Ecto neural progenitor cell (in vitro differentiated cells): ENCODE results near the gene GRK3.
"Not testable (repeated sequence)": the region's sequence is repeated elsewhere in the genome, so short reads cannot be mapped to it uniquely, and the experiment has no call there.

Experiments
- DNase-seq: peaks from one replicate; pipeline ENCODE4 v3.0.0-alpha.2; 2018; ENCODE audit warnings: low spot score

Gene GRK3

DNA sequence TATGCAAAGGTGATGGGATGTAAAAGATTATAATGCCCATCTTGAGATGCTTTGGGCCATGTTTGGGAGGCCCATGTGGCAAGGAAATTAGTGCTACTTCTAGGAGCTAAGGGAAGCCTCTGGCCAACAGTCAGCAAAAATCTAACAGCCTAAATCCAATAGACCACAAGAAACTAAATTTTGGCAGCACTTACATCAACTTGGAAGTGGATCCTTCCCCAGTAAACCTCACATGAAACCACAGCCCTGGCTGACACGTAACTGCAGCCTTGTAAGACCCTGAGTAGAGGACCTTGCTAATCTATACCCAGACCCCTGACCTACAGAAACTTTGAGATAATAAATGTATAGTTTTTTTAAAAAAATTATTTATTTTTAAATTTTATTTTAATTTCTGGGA lies 13.1 kb upstream of the GRK3 start:
- no peak for DNase-seq

DNA sequence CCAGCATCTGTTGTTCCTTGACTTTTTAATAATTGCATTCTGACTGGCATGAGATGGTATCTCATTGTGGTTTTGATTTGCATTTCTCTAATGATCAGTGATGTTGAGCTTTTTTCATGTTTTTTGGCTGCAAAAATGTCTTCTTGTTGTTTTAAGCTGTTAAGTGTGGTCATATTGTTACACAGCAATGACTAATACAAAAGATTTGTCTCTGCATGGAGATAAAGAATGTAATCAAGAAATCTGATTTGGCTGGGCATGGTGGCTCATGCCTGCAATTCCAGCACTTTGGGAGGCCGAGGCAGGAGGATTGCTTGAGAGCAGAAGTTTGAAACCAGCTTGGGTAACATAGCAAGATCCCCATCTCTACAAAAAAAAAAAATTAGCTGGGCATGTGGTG lies 12.1 kb upstream of the GRK3 start:
- DNase-seq, result not testable (repeated sequence)

DNA sequence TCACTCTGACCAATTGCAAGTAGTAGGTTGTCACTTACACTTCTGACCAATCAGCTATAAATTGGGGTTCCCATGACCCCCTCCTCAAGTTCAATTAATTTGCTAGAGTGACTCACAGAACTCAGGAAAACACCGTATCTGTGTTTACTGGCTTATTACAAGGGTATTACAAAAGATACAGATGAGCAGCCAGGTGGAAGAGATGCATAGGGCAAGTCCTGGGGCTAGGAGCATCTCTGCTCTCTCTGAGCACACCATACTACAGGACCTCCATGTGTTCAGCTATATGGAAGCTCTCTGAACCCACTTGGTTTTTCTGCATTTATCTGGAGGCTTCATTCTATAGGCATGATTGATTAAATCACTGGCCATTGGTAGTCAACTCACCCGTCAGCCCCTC lies 11.3 kb upstream of the GRK3 start:
- DNase-seq, result no peak

DNA sequence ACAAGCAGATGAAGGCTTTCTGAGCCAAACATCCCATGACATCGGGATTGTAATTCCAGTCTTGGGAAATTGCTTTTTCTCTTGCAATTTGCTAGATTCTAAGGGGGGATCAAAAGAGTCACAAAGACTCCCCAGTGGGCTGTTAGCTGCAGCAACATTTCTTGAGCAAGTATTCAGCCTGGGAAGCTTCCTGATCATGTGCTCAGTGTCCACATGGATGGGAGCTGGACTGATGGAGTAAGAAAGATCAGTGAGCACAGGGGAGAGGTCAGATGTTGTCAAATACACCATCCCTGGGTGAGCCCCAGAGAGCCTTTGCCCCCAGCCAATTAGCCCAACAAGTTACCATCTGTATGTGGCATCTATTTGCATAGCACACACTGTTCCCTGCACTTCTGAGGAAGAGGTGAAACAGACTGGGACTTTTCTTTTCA lies 10.2 kb upstream of the GRK3 start:
- no peak for DNase-seq

DNA sequence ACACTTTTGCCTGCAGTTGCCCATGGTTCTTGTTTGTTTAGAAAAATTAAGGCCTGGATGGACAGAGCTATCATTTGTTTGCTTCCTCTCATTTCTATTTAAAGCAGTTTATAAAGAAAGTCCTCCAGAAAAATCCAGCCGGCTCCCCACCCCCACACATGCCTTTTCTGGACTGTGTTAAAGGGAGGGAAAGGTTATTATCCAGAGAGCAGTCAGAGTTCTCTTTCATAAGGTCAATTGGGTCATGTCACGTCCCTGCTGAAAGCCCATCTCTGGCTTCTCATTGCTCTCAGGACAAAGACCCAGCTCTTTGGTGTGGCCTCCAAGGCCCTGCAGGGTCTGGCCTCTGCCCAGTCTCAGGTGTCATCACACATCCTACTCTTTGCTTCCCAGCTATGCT lies 9.8 kb upstream of the GRK3 start:
- no peak for DNase-seq

DNA sequence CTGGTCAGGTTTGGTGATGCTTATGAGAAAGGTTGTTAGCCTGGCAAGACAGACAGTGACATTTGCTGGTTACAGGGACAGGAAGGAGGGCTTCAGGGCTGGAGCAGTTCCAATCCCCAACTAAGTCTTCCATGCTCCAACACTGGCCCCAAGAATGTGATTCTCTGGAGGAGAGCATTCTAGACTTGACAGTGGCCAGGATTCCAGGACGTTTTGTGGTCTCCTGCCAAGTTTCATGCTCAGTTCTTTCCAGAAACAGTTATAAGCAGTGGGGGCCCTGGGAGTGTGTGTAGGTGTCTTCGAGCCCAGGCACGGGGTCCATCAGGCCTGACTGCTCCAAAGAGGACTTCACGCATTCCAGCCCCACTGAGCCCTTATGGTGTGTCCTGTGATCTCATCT lies 8.9 kb upstream of the GRK3 start:
- DNase-seq, result no peak

DNA sequence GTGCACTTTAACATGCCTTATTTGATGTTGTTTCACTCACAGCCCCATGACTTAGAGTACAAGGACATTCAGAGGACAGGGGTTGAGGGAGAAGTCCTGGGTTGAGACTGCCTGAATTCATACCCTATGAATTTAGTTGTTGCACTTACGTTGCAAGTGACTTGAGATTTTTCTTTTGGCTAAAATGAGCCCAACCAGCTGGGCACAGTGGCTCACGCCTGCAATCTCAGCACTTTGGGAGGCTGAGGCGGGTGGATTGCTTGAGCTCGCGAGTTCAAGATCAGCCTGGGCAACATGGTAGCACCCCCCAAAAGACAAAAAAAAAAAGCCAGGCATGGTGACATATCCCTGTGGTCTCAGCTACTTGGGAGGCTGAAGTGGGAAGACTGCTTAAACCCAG lies 7.3 kb upstream of the GRK3 start:
- no peak for DNase-seq

DNA sequence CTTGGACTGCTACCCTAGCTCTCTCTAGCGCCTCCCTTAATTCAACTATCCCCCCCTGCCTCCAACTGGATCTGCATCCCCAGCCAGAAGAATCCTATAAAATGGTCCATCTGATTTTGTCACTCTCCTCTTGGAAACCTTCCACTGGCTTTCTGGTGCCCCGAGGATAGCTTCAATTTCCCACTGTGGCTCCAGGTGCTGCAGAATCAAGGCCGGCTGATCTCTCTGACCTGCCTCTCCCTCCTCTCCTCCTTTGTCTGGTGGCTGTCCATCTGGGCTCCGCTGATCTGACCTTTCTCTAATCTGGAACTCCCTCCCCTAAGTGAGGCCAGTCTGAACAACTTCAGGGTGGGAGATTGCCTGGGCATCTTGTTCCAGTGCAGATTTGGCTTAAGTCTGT lies 6.1 kb upstream of the GRK3 start:
- DNase-seq, result no peak

DNA sequence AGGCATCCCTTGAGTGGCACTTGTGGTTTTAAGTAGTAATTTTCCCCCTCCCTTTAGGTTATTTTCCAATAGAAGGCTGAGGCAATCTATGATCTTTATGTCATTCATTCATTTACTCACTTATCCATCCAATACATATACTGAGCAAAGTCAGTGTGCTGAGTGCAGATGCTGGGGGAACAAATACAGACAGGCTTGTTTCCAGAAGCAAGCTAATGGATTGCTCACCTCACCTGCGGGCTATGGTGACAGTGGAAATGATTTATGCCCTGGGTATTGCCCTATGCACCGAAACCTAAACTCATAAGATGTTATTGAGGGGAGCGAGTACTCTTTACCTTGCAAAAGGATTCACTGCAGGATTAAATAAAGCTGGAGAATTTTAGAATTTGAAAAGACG lies 4.6 kb upstream of the GRK3 start:
- DNase-seq, result not testable (repeated sequence)

DNA sequence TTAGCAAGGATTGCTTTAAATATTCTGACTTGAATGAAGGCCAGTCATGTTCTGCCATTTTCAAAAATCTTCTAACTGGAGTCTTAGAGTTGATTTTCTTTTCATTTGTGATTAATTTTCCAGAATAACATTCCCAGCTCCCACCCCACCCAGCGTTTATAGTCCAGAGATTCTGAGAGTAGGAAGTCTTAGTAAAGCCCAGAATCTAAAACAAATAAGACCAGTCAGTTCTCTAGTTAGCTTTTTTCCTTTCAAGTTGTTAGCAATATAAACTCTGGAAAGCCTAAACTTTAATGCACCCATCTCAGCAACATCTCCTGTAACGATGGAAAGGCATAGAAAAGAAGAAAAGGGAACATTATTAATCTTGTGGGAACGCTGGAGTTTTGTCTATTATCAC lies 3.3 kb upstream of the GRK3 start:
- not testable (repeated sequence) for DNase-seq

DNA sequence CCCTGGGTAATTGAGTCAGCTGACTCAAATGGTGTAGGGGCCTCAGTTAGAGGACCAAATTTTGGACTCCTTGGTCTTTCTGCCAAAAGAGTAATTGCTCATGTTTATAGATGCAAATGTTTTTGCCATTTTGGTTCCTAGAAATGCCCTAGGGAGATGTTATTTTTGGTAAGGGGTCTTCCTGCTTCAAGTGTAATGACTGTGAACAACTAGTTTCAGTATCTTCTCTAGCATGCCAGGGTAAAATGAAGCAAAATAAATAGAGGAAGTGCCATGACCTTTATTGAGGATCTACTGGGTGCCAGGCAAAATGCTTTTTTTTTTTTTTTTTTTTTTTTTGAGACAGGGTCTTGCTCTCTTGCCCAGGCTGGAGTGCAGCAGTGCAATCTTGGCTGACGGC lies 2.5 kb upstream of the GRK3 start:
- not testable (repeated sequence) for DNase-seq

DNA sequence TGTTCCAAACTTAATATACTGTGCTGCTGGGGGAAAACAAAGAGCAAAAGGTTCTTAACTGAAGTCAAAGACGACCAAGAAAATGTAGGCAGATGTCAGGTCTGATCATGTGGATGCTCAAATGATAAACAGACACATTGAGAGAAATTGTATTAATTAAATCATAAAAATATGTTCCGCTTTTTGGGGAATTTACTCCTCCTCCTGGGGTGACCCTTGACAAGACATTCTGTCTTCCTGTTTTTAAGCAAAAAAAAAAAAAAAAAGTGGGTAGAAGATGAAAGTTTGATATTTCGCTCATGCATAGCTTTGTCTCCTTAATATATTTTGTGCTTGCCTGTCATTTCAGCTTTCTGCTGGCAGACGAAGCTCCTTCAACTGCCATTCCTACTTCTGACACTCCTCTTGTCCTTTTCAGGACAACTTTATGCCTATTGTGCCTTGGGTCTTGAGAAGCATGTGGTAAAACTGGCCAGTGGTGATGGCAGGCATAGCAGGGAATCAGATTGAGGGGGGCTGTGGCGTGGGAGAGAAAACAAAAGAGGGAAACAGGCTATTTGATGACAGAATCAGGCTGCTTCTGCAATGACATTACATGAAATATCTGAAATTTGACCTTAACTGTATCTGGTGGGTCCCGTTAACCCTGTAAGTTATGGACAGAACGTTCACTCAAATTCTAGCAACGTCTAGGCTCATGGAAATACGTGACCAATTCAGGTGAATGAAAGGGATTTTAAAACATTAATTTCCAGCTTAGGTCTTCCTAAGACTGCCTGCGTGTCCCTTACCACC lies 1.3 kb upstream of the GRK3 start:
- not testable (repeated sequence) for DNase-seq

DNA sequence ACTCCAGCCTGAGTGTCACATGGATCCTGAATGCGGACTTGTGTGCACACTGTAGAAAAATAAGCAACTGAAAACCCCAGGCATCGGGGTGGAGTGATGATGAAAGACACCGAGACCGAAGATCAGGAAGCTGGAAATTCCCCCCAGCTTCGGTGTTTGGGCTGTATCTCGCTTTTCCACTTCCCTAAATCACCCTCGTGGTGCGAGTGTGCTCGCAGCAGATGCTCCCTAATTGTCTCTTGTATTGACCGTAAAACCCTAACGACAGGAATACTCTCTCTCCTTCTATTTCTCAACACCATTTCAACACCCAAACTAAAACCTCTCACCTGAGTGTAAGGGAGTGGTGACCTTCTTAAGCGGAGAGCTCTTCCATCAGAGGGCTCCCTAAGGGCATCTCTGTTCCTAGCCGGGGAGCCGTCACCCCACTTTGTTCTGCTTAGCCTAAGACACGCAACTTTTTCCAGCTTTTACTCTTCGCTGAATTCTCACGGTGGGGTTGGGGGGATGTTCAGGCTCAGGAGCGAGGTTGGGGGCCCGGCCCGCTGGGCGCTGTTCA lies 635 bp upstream of the GRK3 start:
- DNase-seq, result no peak

DNA sequence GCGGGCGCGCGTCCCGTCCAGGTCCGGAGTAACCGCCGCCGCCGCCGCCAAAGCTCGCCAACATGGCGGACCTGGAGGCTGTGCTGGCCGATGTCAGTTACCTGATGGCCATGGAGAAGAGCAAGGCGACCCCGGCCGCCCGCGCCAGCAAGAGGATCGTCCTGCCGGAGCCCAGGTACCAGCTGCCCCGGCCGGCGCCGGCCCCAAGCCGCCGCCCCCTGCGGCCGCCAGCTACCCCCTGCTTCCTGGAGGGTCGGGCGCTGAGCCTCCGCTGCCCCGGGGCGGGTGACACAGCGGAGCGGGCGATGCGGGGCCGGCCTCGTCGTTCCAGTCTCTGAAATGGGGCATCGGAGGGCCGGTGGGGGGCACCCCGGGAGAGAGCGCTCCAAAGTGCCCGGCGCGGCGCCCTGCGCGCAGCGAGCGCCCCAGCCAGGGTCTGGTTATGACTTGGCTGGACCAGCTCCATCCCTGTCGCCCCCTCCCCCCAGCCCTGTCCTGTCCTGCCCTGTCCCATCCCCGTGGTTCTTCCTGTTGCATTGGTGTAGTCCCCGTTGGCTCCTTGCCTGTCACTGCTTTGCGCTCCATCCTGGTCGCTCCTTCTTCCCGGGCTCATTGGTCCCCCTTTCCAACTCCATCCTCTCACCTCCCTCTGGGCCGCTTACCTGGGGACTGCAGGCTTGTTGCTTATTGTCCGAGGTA lies 653 bp downstream of the GRK3 start:
- peak; percentile 75 for DNase-seq

DNA sequence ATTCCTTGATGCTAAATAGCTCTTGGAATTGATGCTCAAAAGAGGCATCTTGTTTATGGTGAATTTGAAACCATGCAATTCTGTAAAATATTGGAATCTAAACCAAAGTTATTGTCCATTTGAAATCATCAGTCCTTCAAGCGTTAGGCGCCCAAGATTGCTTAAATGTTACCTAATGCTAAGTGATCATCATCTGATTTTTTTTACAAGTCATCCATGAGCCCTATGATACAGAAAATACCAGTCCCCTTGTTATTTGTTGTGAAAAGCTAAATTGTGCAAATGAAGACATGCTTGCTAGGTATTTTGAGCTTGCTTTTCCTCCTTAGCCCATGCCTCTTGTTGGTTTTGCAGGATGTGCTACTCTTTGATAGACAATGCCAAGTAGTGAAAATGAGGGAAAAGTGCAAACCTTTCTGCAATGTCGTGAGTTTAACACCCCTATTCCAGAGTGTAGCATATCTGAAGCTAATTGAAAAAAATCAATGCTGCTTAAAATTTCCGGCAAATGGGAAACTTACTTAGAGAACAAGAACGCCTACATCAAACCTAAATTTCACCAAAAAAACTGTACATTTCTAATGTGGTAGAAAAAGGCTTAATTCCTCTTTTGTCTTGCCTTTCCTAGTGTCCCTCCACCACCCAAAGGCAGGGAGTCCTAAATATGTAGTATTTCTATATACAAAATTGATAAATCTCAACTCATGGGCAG lies 1.9 kb downstream of the GRK3 start:
- DNase-seq, result no peak

DNA sequence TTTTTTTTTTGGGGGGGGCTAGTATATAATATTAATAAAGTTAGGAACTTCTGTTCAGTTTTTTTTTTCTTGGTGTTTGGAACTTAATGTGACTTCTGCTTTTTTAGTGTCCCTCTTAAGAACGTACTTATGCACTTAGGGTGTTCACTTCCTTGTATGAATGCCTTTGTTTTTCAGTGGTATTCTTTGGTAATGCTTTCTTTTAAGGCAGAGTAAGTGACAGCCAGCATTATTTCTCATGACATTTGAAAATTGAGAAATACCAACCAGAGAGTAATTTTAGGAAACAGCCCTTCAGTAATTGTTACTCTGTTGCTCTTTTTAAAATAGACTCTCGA lies 2.4 kb downstream of the GRK3 start:
- no peak for DNase-seq

DNA sequence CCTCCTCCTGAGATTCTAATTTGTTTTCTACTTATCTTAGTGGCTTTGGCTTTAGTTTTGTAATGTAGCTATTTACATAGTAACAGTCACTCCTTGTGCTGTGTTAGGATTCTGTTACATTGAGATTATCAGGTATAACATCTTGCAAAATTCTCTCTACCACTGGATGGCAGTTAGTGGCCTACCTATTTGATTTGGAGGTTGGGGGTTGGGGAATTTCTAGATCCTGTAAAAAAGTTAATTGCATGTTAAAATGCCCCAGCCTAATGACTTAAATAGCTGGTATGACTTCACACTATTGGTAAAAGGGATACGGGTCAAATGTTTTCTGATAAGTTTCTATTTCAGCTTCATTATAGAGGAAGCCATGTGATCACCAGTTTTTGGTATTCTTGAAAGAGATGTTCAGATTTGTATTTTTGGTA lies 2.8 kb downstream of the GRK3 start:
- no peak for DNase-seq

DNA sequence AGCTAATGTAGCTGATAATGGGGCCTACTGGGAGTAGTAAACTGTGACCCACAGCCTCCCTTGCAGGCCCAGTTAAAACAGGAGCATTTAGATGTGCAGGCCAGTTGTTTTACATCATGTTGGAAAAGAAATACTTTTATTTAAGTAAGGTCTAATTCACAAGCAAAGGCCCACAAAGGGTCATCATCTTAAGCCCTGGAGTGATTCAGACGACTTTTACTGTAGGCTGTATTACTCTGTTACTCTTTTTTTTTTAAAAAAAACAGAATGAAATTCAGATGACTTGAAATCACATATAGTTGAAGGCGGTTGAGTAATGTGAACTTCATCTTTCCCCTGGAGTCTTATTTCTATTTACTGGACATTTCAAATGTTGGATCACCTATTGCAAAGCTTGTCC lies 3.6 kb downstream of the GRK3 start:
- not testable (repeated sequence) for DNase-seq

DNA sequence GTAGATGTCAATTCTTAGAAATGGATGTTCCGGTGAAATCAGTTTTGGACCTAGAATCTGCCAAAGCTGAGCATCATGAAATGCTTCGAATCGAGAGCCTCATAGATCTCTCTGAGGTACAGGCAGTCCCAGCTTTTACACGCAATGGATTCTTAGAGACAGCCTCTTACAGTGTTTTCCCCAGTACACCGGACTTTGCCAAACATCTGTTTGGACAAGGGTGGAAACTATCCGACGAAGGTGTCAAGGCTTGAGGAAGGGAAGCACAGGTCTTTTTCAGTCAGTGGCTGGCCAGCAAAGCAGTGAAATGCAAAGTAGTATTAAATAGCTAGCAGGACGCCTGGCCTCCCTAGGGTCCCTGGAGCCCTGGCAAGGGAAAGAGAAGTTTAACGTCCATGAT lies 4.9 kb downstream of the GRK3 start:
- no peak for DNase-seq

DNA sequence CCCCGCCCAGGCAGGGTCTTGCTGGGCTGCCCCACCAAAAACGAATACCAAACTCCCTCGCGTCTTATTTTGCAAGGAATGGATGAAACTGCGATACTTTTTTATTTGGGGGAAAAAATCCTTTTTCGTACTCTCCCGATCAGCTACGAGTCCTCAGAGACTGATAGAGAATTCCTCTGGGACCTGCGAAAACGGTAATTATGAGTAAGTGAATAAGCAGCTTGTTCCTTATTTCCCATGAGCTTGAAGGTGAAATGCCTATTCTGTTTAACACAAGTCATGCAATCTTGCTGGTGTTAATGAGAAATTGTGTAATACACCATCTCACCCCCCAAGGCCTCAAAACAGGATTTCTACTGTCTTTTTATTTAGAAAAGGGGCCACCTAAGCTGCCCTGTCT lies 5.5 kb downstream of the GRK3 start:
- no peak for DNase-seq

DNA sequence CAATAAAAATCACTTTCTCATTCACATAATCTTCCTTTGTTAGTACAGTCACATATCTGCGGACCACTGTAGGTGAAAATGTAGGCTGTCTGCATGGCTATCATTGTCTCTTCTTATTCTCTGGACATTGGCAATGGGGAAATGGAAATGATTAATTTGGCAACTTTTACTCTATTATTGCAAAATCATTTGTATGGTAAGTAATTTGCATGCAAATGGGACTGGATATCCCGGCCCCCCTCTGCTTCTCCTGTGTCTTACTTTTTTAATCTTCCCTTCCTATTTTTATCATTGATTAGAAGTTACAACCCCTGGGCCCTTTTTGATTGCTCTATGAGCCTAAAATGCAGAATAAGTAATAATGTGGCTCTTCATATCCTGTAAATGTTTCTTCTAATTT lies 6.0 kb downstream of the GRK3 start:
- no peak for DNase-seq

DNA sequence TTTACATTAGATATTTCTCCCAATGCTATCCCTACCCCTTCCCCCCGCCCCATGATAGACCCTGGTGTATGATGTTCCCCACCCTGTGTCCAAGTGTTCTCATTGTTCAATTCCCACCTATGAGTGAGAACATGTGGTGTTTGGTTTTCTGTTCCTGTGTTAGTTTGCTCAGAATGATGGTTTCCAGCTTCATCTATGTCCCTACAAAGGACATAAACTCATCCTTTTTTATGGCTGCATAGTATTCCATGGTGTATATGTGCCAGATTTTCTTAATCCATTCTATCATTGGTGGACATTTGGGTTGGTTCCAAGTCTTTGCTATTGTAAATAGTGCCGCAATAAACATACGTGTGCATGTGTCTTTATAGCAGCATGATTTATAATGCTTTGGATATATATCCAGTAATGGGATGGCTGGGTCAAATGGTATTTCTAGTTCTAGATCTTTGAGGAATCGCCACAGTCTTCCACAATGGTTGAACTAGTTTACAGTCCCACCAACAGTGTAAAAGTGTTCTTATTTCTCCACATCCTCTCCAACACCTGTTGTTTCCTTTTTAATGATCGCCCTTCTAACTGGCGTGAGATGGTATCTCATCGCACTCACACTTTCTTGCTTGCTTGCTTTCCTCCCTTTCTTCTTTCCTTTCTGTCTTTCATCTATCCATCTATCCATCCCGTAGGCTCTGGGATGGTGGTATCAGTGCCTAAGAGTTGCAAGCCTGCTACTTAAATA lies 7.7 kb downstream of the GRK3 start:
- not testable (repeated sequence) for DNase-seq
